Prostate gland (tissue), 2 donors: ENCODE measurements around the gene OR7A17. TPM values are rescaled to one million over a fixed set of nuclear protein-coding genes. Genes with fewer than 3 reads are reported as not detected.

ENCODE experiments used
- DNase-seq: peaks from one replicate; pipeline ENCODE4 v3.0.0-alpha.2; 2019; ENCODE audit warnings: low spot score
- H3K27ac ChIP-seq, 2 donors: fragments of 200-600 bp; sonication (generic); 2 replicates each; pipeline ENCODE4 v1.5.1; 2017 to 2019
- H3K27me3 ChIP-seq: fragments of 200-600 bp; sonication (generic); replicated peaks from 2 replicates; pipeline ENCODE4 v1.5.1; 2019; ENCODE audit not compliant: insufficient read depth
- H3K36me3 ChIP-seq, 2 donors: fragments of 200-600 bp; sonication (generic); 1 replicate in 1 of 2; 2 replicates in 1 of 2; pipeline versions ENCODE4 v1.5.1 to v1.8.1; 2017 to 2019
- H3K4me1 ChIP-seq: fragments of 200-600 bp; sonication (generic); replicated peaks from 2 replicates; pipeline ENCODE4 v1.5.1; 2019
- H3K4me3 ChIP-seq, 2 donors: fragments of 200-600 bp; sonication (generic); 2 replicates each; pipeline ENCODE4 v1.5.1; 2017 to 2019
- H3K9me3 ChIP-seq: fragments of 200-600 bp; sonication (generic); 2 replicates; pipeline ENCODE4 v1.5.1; 2017
- POLR2A ChIP-seq: fragments of 450-650 bp; IDR thresholded peaks from one replicate; pipeline ENCODE4 v1.6.1; 2016; ENCODE audit warnings: antibody characterized with exemption, mild to moderate bottlenecking
- POLR2AphosphoS5 ChIP-seq: sonication (generic); formaldehyde crosslinking; IDR thresholded peaks from one replicate; pipeline ENCODE4 v1.6.1; 2017; ENCODE audit warnings: antibody characterized with exemption
- WGBS: methylation state at CpG from one replicate; pipeline ENCODE4 v1.1.5; 2018; 5-methylcytosine and 5-hydroxymethylcytosine counted together
- intact Hi-C: fragments of 100-400 bp; cut with DNase I; formaldehyde crosslinking; loops from one replicate; pipeline ENCODE4 v1.14.2; 2022
- total RNA-seq, 2 donors: library from RNA; depleted of rRNA; stranded (reverse); fragments of >200 nt; gene quantifications; one replicate each; pipeline ENCODE4 v1.1.0, GENCODE V29; 2016
- TF ChIP-seq, protein P1 (sequence below), 4 experiments: fragments of 200-600 bp in 2 of 4; fragments of 450-650 bp in 2 of 4; sonication (generic) in 2 of 4; IDR thresholded peaks; 1 replicate in 3 of 4; 2 replicates in 1 of 4; pipeline ENCODE4 v1.5.1; 2016 to 2019; ENCODE audit warnings: antibody characterized with exemption in 4 of 4, mild to moderate bottlenecking in 2 of 4, moderate library complexity in 2 of 4

Gene OR7A17
- total RNA-seq, 2 donors from 2014 or later: not detected

DNA sequence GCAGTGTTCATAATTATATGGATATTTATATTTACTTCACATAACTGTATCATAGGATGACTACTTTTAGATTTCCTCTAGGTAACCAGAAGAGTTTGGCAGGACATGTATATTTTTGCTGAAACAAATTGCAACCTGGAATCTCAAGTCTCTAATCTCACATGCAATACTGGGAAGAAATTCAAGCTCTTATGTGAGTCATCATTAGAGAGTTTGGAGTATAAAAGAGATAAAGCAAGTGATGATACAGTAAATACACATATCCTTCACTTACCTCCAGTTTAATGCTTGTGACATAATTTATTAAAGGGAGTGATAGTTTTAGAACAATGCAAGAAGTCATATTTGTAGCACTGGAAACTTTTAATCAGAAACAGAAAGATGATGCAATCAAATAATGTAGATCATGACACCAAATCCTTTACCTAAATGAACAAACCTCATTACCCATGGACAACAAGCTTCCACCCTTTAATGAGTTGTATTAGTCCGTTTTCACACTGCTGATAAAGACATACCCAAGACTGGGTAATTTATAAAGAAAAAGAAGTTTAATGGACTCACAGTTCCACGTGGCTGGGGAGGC lies 15.8 kb upstream of the OR7A17 start:
- Histone ChIP-seq H3K4me3 (no peak overlapping the region), H3K36me3 (no peaks in the 10 kb centered on the region), H3K4me1 (no peaks in the 10 kb centered on the region), H3K9me3 (no peaks in the 10 kb centered on the region), H3K27ac (no peak overlapping the region), H3K27me3 (no peaks in the 10 kb centered on the region)
- TF ChIP-seq POLR2AphosphoS5: no peak
- TF ChIP-seq, protein P1, sequence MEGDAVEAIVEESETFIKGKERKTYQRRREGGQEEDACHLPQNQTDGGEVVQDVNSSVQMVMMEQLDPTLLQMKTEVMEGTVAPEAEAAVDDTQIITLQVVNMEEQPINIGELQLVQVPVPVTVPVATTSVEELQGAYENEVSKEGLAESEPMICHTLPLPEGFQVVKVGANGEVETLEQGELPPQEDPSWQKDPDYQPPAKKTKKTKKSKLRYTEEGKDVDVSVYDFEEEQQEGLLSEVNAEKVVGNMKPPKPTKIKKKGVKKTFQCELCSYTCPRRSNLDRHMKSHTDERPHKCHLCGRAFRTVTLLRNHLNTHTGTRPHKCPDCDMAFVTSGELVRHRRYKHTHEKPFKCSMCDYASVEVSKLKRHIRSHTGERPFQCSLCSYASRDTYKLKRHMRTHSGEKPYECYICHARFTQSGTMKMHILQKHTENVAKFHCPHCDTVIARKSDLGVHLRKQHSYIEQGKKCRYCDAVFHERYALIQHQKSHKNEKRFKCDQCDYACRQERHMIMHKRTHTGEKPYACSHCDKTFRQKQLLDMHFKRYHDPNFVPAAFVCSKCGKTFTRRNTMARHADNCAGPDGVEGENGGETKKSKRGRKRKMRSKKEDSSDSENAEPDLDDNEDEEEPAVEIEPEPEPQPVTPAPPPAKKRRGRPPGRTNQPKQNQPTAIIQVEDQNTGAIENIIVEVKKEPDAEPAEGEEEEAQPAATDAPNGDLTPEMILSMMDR (IDR thresholded peaks at IDR 0.05): no peak
- TF ChIP-seq POLR2A: no peak
- DNase-seq: no peak
- intact Hi-C loops: no loop called here
- WGBS: 44% methylated on average over 2 of the region's 2 CpGs

DNA sequence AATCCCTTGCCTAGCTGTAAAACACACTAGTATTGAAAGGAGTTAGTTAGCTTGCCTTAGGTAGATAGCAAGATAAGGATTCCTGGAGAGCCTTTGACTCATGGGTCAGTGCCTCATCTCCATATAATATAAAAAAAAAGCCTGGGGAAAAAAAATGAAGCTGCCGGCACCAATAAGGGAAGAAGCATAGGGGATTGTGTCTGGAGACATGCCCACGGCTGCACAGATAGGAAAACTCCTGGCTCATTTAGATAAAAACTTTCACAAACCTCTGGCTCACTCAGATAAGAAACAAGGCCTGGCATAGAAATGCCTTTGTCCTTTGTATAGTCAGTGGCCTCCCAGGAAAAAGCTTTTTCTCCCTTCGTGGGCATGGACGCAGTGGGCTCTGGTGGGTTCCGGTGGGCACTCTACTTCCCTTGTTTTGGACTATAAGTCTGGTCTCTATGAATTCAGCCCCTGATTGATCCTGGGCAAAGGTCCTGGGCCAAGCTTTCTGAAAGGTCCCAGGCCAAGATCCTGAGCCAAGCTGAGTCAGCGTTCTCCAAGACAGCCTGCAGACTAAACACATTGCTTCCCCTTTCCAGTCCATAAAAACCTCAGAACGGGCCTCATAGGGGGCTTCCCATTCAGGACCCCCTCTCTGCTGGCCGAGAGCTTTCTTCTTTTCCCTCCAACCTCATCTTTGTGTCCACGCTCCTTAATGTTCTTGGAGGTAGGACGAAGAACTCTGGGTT lies 4.9 kb upstream of the OR7A17 start:
- Histone ChIP-seq H3K9me3 (no peaks in the 10 kb centered on the region), H3K4me3 (no peak overlapping the region), H3K27me3 (no peaks in the 10 kb centered on the region), H3K36me3 (no peaks in the 10 kb centered on the region), H3K4me1 (no peaks in the 10 kb centered on the region), H3K27ac (no peak overlapping the region)
- intact Hi-C loops: no loop called here
- no peak for DNase-seq
- WGBS: 57% methylated on average over 10 of the region's 10 CpGs
- TF ChIP-seq POLR2A: no peak
- TF ChIP-seq POLR2AphosphoS5: no peak
- TF ChIP-seq, protein P1 (IDR thresholded peaks at IDR 0.05): no peak

DNA sequence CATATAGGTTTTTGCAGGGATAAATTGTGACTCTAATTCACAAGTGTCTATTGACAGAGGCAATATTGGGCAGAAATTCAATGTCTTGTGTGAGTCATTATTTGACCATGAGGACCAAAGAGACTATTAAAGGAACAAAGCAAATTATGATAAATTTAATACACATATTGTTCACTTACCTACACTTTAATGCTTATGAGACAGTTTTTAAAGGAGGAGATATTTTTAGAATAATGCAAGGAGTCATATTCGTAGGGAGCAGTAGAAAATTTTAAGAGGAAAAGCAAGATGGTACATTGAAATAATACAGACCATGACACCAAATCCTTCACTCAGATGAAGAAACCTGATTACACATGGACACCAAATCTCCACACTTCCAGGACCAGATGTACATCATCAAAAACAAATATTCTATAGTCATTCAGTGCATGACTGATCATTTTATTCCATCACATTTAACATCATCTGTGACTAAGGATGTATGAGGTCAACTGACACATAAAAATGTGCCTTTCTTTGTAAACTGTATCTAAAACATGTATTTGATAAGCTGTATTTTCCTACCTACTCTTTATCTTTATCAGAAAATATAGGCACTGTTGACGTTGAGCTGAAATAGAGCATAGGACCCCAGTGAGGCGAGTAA lies 4.2 kb upstream of the OR7A17 start:
- Histone ChIP-seq H3K9me3 (no peaks in the 10 kb centered on the region), H3K27ac (no peak overlapping the region), H3K27me3 (no peaks in the 10 kb centered on the region), H3K4me1 (no peaks in the 10 kb centered on the region), H3K36me3 (no peaks in the 10 kb centered on the region), H3K4me3 (no peak overlapping the region)
- TF ChIP-seq POLR2AphosphoS5 (no peak), POLR2A (no peak)
- TF ChIP-seq, protein P1 (IDR thresholded peaks at IDR 0.05): no peak
- intact Hi-C loops: loop anchor here (10.0 kb wide), 1 partner anchor 315 kb away; the partner anchor contains the start of gene NDUFB7
- DNase-seq: no peak
- WGBS: 63% methylated on average over 3 of the region's 3 CpGs

DNA sequence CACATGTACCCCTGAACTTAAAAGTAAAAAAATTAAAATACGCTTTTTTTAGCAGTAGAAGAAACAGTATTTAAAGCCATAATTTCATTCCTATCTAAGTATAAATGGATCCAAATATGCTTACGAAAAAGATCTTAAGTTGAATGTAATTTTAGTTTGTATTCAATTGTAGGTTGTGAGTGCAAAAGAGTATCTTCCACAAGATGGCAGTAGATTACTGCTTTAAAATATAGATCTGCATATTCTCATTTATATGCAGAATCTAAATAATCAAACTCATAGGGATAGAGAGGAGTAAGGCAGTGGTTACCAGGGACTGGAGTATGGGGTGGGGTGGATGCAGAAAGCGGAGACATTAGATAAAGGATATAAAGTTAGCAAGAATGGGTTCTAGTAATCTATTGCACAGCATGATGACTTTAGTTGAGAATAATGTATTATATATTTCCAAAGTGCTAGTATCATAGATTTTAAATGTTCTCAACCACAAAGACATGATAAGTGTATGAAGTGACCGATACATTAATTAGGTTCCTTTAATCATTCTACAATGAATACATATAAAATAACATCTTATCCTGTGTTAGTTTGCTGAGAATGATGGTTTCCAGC lies 14.2 kb downstream of the OR7A17 start:
- DNase-seq: no peak
- no peaks in the 10 kb centered on the region for H3K27me3 ChIP-seq
- intact Hi-C loops: no loop called here
- H3K27ac ChIP-seq: no peak overlapping the region
- TF ChIP-seq POLR2A: no peak
- TF ChIP-seq, protein P1 (IDR thresholded peaks at IDR 0.05): peak in 3 of 4 experiments; percentile 41 to 56 (median 45)
- H3K36me3 ChIP-seq: no peaks in the 10 kb centered on the region
- 65% methylated on average over 4 of the region's 4 CpGs for WGBS
- no peaks in the 10 kb centered on the region for H3K4me1 ChIP-seq
- no peak overlapping the region for H3K4me3 ChIP-seq
- H3K9me3 ChIP-seq: no peaks in the 10 kb centered on the region
